Smooth muscle cell (in vitro differentiated cells): ENCODE results near the gene NRG3. TPM values are rescaled to one million over a fixed set of nuclear protein-coding genes. Genes with fewer than 3 reads are reported as not detected.

Experiments
- DNase-seq: peaks from one replicate; lab custom pipeline; 2025; ENCODE audit not compliant: unreplicated experiment; lab: John Stamatoyannopoulos, UW
- H2AFZ ChIP-seq: fragments of 200-600 bp; sonication (generic); 2 replicates; pipeline ENCODE4 v1.6.0; 2016; ENCODE audit warnings: antibody characterized with exemption, low read depth, mild to moderate bottlenecking
- H3F3A ChIP-seq: fragments of 200-600 bp; sonication (generic); 2 replicates; pipeline ENCODE4 v1.6.0; 2017; ENCODE audit warnings: antibody characterized with exemption, low read depth
- H3K27ac ChIP-seq: fragments of 200-600 bp; sonication (generic); 2 replicates; pipeline ENCODE4 v1.5.1; 2016; ENCODE audit warnings: low read depth, mild to moderate bottlenecking
- H3K27me3 ChIP-seq: fragments of 200-600 bp; sonication (generic); 2 replicates; pipeline ENCODE4 v1.6.1; 2016; ENCODE audit warnings: low read depth, mild to moderate bottlenecking
- H3K36me3 ChIP-seq: fragments of 200-600 bp; sonication (generic); 2 replicates; pipeline ENCODE4 v1.5.1; 2016; ENCODE audit warnings: low read depth
- H3K4me1 ChIP-seq: fragments of 200-600 bp; sonication (generic); 2 replicates; pipeline ENCODE4 v1.5.1; 2016; ENCODE audit warnings: low read depth
- H3K4me2 ChIP-seq: fragments of 200-600 bp; sonication (generic); 2 replicates; pipeline ENCODE4 v1.6.0; 2016; ENCODE audit warnings: mild to moderate bottlenecking
- H3K4me3 ChIP-seq: fragments of 200-600 bp; sonication (generic); 2 replicates; pipeline ENCODE4 v1.5.1; 2016; ENCODE audit warnings: mild to moderate bottlenecking
- H3K79me2 ChIP-seq: fragments of 200-600 bp; sonication (generic); 2 replicates; pipeline ENCODE4 v1.6.0; 2016; ENCODE audit warnings: low read depth, mild to moderate bottlenecking
- H3K9ac ChIP-seq: fragments of 200-600 bp; sonication (generic); 2 replicates; pipeline ENCODE4 v1.6.0; 2016; ENCODE audit warnings: low read depth
- H3K9me3 ChIP-seq: fragments of 200-600 bp; sonication (generic); replicated peaks from 2 replicates; pipeline ENCODE4 v1.5.1; 2016; ENCODE audit warnings: low read depth
- H4K20me1 ChIP-seq: fragments of 200-600 bp; sonication (generic); 2 replicates; pipeline ENCODE4 v1.6.0; 2016; ENCODE audit warnings: low read depth
- WGBS: methylation state at CpG from one replicate; pipeline ENCODE4 v1.1.7; 2016; ENCODE audit warnings: low lambda C conversion rate; 5-methylcytosine and 5-hydroxymethylcytosine counted together
- polyA plus RNA-seq: library from polyadenylated mRNA; unstranded; fragments of >200 nt; fragmentation: Nextera tagmentation; extraction: Ambion mirVana; gene quantifications from 2 replicates; pipeline ENCODE4 v1.2.1, GENCODE V29; 2016
- total RNA-seq: library from RNA; depleted of rRNA; stranded (reverse); fragments of >200 nt; gene quantifications from 2 replicates; pipeline ENCODE4 v1.2.3, GENCODE V29; 2014
- TF ChIP-seq, protein P1 (sequence below): fragments of 200-600 bp; sonication (generic); IDR thresholded peaks from 2 replicates; pipeline ENCODE4 v1.5.1; 2017; ENCODE audit warnings: borderline replicate concordance, mild to moderate bottlenecking, antibody characterized with exemption; ENCODE audit not compliant: insufficient read depth, poor library complexity, severe bottlenecking

Gene NRG3
- total and polyA plus RNA-seq, 2 experiments from 2014 or later = 4.0 to 4.8 TPM

DNA sequence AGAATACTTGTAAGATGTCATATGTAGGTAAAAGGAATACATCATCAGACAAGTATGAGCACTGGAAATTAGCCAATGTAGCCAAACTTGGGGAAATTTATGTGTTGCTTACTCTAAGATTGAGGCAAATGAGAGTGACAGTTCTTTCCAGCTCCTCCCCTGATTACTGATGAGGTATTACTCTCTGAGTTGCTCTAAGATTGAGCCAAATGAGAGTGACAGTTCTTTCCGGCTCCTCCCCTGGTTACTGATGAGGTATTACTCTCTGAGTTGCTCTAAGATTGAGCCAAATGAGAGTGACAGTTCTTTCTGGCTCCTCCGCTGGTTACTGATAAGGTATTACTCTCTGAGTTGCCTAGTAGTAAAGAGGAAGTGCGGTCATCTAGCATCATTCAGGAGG lies 435.8 kb downstream of the NRG3 start:
- TF ChIP-seq, protein P1, sequence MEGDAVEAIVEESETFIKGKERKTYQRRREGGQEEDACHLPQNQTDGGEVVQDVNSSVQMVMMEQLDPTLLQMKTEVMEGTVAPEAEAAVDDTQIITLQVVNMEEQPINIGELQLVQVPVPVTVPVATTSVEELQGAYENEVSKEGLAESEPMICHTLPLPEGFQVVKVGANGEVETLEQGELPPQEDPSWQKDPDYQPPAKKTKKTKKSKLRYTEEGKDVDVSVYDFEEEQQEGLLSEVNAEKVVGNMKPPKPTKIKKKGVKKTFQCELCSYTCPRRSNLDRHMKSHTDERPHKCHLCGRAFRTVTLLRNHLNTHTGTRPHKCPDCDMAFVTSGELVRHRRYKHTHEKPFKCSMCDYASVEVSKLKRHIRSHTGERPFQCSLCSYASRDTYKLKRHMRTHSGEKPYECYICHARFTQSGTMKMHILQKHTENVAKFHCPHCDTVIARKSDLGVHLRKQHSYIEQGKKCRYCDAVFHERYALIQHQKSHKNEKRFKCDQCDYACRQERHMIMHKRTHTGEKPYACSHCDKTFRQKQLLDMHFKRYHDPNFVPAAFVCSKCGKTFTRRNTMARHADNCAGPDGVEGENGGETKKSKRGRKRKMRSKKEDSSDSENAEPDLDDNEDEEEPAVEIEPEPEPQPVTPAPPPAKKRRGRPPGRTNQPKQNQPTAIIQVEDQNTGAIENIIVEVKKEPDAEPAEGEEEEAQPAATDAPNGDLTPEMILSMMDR = no peak
- H2AFZ ChIP-seq = no peak overlapping the region

GRCh38 chr10:82313401-82313800 lies 438.4 kb downstream of the NRG3 start:
- H3K4me3 ChIP-seq = no peak overlapping the region
- no peak overlapping the region for H3K9ac ChIP-seq
- DNase-seq = no peak
- no peaks in the 10 kb centered on the region for H3K4me1 ChIP-seq
- no peaks in the 10 kb centered on the region for H3K9me3 ChIP-seq
- H3K27ac ChIP-seq = no peak overlapping the region
- H4K20me1 ChIP-seq = no peaks in the 10 kb centered on the region
- WGBS = 91% methylated on average over 3 of the region's 3 CpGs
- TF ChIP-seq, protein P1 = no peak
- H3K36me3 ChIP-seq = no peaks in the 10 kb centered on the region
- H3K27me3 ChIP-seq = no peaks in the 10 kb centered on the region
- H3F3A ChIP-seq = no peaks in the 10 kb centered on the region
- H3K79me2 ChIP-seq = no peaks in the 10 kb centered on the region
- H3K4me2 ChIP-seq = no peak overlapping the region
- no peak overlapping the region for H2AFZ ChIP-seq

More for the DNA sequence above, 435.8 kb downstream of the NRG3 start:
- no peaks in the 10 kb centered on the region for H3K27me3 ChIP-seq
- H3K4me2 ChIP-seq = no peak overlapping the region
- H3K9me3 ChIP-seq = no peaks in the 10 kb centered on the region
- no peaks in the 10 kb centered on the region for H3K79me2 ChIP-seq
- no peaks in the 10 kb centered on the region for H4K20me1 ChIP-seq
- H3K9ac ChIP-seq = no peak overlapping the region
- H3K4me3 ChIP-seq = no peak overlapping the region
- no peak for DNase-seq
- 91% methylated on average over 3 of the region's 3 CpGs for WGBS
- H3K36me3 ChIP-seq = no peaks in the 10 kb centered on the region
- no peak overlapping the region for H3K27ac ChIP-seq
- no peaks in the 10 kb centered on the region for H3F3A ChIP-seq
- H3K4me1 ChIP-seq = no peaks in the 10 kb centered on the region

DNA sequence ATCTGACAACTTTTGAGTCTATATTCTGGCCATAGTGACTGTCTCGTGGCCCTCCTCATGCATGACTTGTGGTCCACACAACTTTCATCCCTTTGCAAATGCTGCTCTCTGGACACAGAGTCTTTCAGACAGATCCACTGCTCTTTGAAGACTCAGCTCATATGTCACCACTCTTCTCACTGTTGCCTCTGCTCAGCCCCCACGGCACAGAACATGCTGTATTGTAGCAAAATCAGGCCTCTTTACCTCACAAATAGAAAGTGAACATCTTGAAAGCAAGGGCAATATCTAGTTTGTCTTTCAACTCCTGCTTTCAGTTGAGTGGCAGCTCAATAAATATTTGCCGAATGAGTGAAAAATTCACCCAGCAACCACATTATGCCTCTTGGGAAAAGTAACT lies 443.5 kb downstream of the NRG3 start:
- 90% methylated on average over 3 of the region's 3 CpGs for WGBS
- no peak for DNase-seq
- Histone ChIP-seq H3K9ac (no peak overlapping the region), H3K4me1 (peaks cover 4% of the 10 kb centered on the region), H3K36me3 (no peaks in the 10 kb centered on the region), H3K4me3 (no peak overlapping the region), H3F3A (no peaks in the 10 kb centered on the region), H4K20me1 (no peaks in the 10 kb centered on the region), H3K79me2 (no peaks in the 10 kb centered on the region), H3K27me3 (no peaks in the 10 kb centered on the region), H3K4me2 (no peak overlapping the region), H3K9me3 (no peaks in the 10 kb centered on the region), H3K27ac (no peak overlapping the region), H2AFZ (no peak overlapping the region)
- TF ChIP-seq, protein P1 = no peak

GRCh38 chr10:82319074-82319473 lies 444.1 kb downstream of the NRG3 start:
- H3K36me3 ChIP-seq = no peaks in the 10 kb centered on the region
- H3K9me3 ChIP-seq = no peaks in the 10 kb centered on the region
- TF ChIP-seq, protein P1 = no peak
- H3K4me2 ChIP-seq = no peak overlapping the region
- H3F3A ChIP-seq = no peaks in the 10 kb centered on the region
- H3K4me1 ChIP-seq = peaks cover 4% of the 10 kb centered on the region
- no peak overlapping the region for H3K9ac ChIP-seq
- no peaks in the 10 kb centered on the region for H3K27me3 ChIP-seq
- H2AFZ ChIP-seq = no peak overlapping the region
- 88% methylated on average over 5 of the region's 5 CpGs for WGBS
- H3K4me3 ChIP-seq = no peak overlapping the region
- H4K20me1 ChIP-seq = no peaks in the 10 kb centered on the region
- DNase-seq = no peak
- no peaks in the 10 kb centered on the region for H3K79me2 ChIP-seq
- no peak overlapping the region for H3K27ac ChIP-seq
